Measurements from ENCODE around the gene CYGB.
A peak's percentile ranks its signal among the peaks of the same experiment; 100 is the strongest.

CYGB gene

DNA sequence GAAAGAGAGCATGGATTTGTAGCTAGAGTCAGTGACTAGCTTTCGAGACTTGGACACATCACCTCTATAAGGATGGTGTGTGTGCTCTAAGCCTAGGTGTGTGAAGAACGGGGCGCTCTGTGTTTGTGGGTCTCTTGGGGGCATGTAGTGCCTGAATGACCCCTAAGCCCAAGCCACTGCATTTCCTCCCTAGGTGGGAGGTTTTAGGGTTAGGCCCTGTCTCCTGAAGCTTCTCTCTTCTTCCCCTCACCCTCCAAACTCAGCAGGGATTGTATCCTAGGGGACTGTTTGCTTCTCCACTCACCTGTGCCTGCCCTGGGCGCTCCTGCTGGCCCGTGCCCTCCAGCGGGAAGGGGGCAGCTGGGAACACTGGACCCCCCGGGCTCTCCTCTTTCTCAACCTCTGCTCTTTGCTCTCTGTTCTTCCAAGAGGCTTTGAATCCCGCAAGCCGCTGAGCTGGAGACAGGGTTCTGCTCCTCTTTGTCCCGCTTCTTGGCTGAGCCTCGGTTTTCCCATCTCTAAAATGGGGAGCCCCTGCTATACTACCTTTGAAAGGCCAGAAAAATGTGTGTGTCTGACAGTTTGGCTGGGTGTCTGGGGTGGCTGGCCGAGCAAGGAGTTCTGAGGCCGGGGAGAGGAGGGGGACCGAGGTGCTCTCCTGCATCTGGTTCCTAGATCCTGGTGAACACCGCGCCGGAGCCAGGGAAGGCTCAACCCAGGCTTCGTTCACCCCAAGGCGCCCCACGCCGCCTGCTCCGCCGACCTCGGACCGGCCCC, 810 bp downstream of the CYGB start:
- no peak for TF ChIP-seq ZNF518A (tag by site-specific recombination; conservative IDR thresholded peaks at IDR 0.05; ENCODE audit: low read depth)
- TF ChIP-seq BCL11B (tag by site-specific recombination; IDR thresholded peaks at IDR 0.05; ENCODE audit: low read depth), result no peak
- TF ChIP-seq ZNF341 (tag by site-specific recombination; IDR thresholded peaks at IDR 0.05; ENCODE audit: low read depth), result no peak
- TF ChIP-seq, protein P1, sequence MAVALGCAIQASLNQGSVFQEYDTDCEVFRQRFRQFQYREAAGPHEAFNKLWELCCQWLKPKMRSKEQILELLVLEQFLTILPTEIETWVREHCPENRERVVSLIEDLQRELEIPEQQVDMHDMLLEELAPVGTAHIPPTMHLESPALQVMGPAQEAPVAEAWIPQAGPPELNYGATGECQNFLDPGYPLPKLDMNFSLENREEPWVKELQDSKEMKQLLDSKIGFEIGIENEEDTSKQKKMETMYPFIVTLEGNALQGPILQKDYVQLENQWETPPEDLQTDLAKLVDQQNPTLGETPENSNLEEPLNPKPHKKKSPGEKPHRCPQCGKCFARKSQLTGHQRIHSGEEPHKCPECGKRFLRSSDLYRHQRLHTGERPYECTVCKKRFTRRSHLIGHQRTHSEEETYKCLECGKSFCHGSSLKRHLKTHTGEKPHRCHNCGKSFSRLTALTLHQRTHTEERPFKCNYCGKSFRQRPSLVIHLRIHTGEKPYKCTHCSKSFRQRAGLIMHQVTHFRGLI (tag by site-specific recombination; IDR thresholded peaks at IDR 0.05), result no peak
- no peak overlapping the region for H3K4me3 ChIP-seq (ENCODE audit: low read depth, low read length)
- H3K27ac ChIP-seq (ENCODE audit: extremely low read depth, low read depth, low read length), result no peak overlapping the region
- peaks cover 11% of the 10 kb centered on the region for H3K4me1 ChIP-seq (ENCODE audit: control insufficient read depth, insufficient read depth, low read length)
- H3K36me3 ChIP-seq (ENCODE audit: control insufficient read depth in 2 of 2, insufficient read depth in 1 of 2, low read length in 2 of 2), result no peaks in the 10 kb centered on the region
- CTCF ChIA-PET, result interaction anchor here (0.6 to 2.7 kb wide), 6 partner anchors 10 to 177 kb away, joined by 3 to 25 read pairs (median 4); no protein-coding TSS in a partner anchor
- H3K9me3 ChIP-seq (ENCODE audit: control insufficient read depth, insufficient read depth, low read depth, low read length), result no peaks in the 10 kb centered on the region
- POLR2A ChIA-PET, result interaction anchor here (0.6 to 1.0 kb wide), 3 partner anchors 21 to 518 kb away, joined by 3 to 4 read pairs (median 4); no protein-coding TSS in a partner anchor

DNA sequence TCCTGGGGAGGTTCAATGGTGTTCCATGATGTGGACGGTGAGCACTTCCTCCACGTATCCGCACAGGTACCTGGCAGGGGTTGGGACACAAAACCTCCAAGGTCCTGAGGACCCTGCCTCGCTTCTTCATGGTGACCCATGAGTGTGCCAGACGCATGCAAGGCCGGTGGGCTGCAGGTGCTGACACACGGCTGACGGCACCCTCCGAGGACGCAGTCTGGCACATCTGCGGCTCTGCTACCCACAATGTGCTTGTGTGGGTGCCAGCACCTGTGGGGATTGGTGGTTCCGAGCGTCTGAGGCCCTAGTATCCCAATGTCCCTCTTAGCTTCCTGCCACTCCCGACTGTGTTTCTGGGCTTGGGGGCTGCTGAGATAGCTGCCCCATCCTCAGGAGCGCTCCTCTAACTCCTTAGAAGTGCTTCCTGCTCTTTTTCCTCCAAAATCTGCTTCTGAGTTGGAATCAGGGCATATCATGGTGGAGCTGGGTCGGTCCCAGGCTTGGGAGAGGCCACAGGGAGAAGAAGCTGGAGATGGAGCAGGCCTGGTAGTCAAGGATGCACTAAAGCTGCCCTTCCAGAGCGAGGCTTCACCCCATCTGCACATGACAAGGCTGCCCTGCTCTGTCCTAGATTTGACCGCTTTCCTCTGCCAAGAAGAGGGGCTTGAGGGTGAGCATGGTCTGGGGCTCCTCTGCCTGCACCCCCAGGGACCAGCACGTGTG, 1.6 kb downstream of the CYGB start:
- peaks cover 8% of the 10 kb centered on the region for H3K4me1 ChIP-seq (ENCODE audit: control insufficient read depth, insufficient read depth, low read length)
- no peak overlapping the region for H3K27ac ChIP-seq (ENCODE audit: extremely low read depth, low read depth, low read length)
- no peaks in the 10 kb centered on the region for H3K36me3 ChIP-seq (ENCODE audit: control insufficient read depth in 2 of 2, insufficient read depth in 1 of 2, low read length in 2 of 2)
- no peaks in the 10 kb centered on the region for H3K9me3 ChIP-seq (ENCODE audit: control insufficient read depth, insufficient read depth, low read depth, low read length)
- TF ChIP-seq ZNF600 (tag by site-specific recombination; IDR thresholded peaks at IDR 0.05), result no peak
- no peak overlapping the region for H3K4me3 ChIP-seq (ENCODE audit: low read depth, low read length)
- ChIA-PET CTCF (interaction anchor here (0.6 to 2.7 kb wide), 5 partner anchors 10 to 154 kb away, joined by 3 to 25 read pairs (median 5); no protein-coding TSS in a partner anchor), POLR2A (interaction anchor here (0.9 to 1.0 kb wide), 2 partner anchors 21 to 32 kb away, joined by 4 read pairs; no protein-coding TSS in a partner anchor)

DNA sequence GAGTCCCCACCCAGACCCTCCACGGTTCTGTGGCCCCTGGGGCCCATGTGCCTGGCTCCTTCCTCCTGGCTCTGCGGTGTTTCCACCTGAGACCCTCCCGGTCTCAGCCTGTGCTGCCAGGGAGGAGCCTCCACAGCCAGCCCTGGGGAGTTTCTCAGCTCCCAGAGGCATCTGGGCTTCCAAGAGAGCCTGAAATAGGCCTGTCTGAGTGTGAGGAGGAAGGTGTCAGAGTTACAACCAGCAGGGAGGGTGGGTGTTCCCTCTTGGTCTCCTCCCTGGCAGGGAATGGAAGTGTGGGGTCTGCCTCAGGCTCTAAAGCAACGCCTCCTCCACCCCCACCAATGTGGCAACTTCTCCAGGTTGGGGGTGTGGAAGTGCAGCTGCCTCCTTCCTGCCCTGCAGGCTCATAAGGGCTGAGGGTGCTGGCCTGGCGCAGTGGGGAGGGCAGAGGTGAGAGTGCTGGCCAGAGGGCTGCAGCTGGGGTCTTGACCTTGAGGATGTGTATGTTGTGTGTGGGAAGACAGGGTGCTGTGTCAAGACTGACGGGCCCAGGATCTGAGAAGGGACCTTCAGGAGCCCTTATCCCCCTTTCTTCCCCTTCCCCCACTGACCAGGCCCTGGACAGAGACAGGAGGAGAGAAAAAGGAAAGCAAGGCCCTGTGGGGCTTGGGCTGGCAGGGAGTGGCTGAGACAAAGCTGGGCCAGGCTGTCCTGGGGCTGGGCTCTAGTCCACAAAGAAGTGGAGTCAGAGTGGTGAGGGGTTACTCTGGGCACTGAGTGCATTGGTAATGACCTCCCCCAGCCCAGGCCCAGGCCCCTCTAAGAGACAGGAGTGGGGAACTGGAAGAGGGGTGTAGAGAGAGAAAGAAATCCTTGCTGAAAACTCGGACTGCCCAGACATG, 2.4 kb downstream of the CYGB start:
- Histone ChIP-seq H3K9me3 (ENCODE audit: control insufficient read depth, insufficient read depth, low read depth, low read length) (no peaks in the 10 kb centered on the region), H3K4me3 (ENCODE audit: low read depth, low read length) (no peak overlapping the region), H3K27ac (ENCODE audit: extremely low read depth, low read depth, low read length) (0 out of 2 replicates have a peak overlapping the region, but pooled peaks have one; percentile 14), H3K36me3 (ENCODE audit: control insufficient read depth in 2 of 2, insufficient read depth in 1 of 2, low read length in 2 of 2) (no peaks in the 10 kb centered on the region), H3K4me1 (ENCODE audit: control insufficient read depth, insufficient read depth, low read length) (peaks cover 3% of the 10 kb centered on the region; the same call in 1 of the 2 replicates)
- ChIA-PET POLR2A (no interaction called here), CTCF (interaction anchor here (0.7 to 2.7 kb wide), 3 partner anchors 11 to 1416 kb away, joined by 3 to 25 read pairs (median 17); no protein-coding TSS in a partner anchor)
- TF ChIP-seq ZFHX2 (tag by site-specific recombination; conservative IDR thresholded peaks at IDR 0.05), result peak; percentile 95
- TF ChIP-seq, protein P2, sequence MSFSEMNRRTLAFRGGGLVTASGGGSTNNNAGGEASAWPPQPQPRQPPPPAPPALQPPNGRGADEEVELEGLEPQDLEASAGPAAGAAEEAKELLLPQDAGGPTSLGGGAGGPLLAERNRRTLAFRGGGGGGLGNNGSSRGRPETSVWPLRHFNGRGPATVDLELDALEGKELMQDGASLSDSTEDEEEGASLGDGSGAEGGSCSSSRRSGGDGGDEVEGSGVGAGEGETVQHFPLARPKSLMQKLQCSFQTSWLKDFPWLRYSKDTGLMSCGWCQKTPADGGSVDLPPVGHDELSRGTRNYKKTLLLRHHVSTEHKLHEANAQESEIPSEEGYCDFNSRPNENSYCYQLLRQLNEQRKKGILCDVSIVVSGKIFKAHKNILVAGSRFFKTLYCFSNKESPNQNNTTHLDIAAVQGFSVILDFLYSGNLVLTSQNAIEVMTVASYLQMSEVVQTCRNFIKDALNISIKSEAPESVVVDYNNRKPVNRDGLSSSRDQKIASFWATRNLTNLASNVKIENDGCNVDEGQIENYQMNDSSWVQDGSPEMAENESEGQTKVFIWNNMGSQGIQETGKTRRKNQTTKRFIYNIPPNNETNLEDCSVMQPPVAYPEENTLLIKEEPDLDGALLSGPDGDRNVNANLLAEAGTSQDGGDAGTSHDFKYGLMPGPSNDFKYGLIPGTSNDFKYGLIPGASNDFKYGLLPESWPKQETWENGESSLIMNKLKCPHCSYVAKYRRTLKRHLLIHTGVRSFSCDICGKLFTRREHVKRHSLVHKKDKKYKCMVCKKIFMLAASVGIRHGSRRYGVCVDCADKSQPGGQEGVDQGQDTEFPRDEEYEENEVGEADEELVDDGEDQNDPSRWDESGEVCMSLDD (tag by site-specific recombination; IDR thresholded peaks at IDR 0.05), result no peak
- TF ChIP-seq, protein P3, sequence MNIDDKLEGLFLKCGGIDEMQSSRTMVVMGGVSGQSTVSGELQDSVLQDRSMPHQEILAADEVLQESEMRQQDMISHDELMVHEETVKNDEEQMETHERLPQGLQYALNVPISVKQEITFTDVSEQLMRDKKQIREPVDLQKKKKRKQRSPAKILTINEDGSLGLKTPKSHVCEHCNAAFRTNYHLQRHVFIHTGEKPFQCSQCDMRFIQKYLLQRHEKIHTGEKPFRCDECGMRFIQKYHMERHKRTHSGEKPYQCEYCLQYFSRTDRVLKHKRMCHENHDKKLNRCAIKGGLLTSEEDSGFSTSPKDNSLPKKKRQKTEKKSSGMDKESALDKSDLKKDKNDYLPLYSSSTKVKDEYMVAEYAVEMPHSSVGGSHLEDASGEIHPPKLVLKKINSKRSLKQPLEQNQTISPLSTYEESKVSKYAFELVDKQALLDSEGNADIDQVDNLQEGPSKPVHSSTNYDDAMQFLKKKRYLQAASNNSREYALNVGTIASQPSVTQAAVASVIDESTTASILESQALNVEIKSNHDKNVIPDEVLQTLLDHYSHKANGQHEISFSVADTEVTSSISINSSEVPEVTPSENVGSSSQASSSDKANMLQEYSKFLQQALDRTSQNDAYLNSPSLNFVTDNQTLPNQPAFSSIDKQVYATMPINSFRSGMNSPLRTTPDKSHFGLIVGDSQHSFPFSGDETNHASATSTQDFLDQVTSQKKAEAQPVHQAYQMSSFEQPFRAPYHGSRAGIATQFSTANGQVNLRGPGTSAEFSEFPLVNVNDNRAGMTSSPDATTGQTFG (tag by site-specific recombination; IDR thresholded peaks at IDR 0.05; ENCODE audit: borderline replicate concordance), result no peak
- TF ChIP-seq, protein P4, sequence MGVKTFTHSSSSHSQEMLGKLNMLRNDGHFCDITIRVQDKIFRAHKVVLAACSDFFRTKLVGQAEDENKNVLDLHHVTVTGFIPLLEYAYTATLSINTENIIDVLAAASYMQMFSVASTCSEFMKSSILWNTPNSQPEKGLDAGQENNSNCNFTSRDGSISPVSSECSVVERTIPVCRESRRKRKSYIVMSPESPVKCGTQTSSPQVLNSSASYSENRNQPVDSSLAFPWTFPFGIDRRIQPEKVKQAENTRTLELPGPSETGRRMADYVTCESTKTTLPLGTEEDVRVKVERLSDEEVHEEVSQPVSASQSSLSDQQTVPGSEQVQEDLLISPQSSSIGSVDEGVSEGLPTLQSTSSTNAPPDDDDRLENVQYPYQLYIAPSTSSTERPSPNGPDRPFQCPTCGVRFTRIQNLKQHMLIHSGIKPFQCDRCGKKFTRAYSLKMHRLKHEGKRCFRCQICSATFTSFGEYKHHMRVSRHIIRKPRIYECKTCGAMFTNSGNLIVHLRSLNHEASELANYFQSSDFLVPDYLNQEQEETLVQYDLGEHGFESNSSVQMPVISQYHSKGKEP (tag by site-specific recombination; IDR thresholded peaks at IDR 0.05), result no peak
